ENCODE measurements around the gene UBL7.

GRCh38 chr15:74415966-74416916 is 44.7 kb downstream of the UBL7 start:
- TF ChIP-seq EZH2 (IDR thresholded peaks at IDR 0.05; ENCODE audit: insufficient read depth, poor library complexity, severe bottlenecking) (no peak), EZH2phosphoT487 (IDR thresholded peaks at IDR 0.05; ENCODE audit: insufficient read depth, low read depth) (no peak)

Data from GM23248 (cell line).